Psoas muscle (tissue), 8 donors: ENCODE measurements around the gene MANBA. TPM values are rescaled to one million over a fixed set of nuclear protein-coding genes. Genes with fewer than 3 reads are reported as not detected.

ENCODE experiments used
- ATAC-seq, 4 donors: fragments of 200-7000 bp; cut with Tn5 transposase; one replicate each; pipeline ENCODE4 v1.9.1; 2020; ENCODE audit warnings: moderate library complexity in 3 of 4, mild to moderate bottlenecking in 2 of 4
- DNase-seq, 2 donors: peaks; one replicate each; pipeline ENCODE4 v3.0.0-alpha.2; 2020
- H3K27ac ChIP-seq: fragments of 200-600 bp; one replicate; pipeline ENCODE4 v1.8.0; 2022
- H3K27me3 ChIP-seq, 3 donors: fragments of 200-600 bp in 1 of 3; one replicate each; pipeline versions ENCODE4 v1.6.1 to v1.8.0; 2013 to 2022; ENCODE audit warnings: low read length in 2 of 3, mild to moderate bottlenecking in 2 of 3, moderate library complexity in 1 of 3; ENCODE audit not compliant: insufficient read depth in 3 of 3
- H3K36me3 ChIP-seq, 2 donors: fragments of 200-600 bp in 1 of 2; one replicate each; pipeline versions ENCODE4 v1.6.1 to v1.8.0; 2013 to 2022; ENCODE audit warnings: low read depth in 1 of 2, mild to moderate bottlenecking in 1 of 2, moderate library complexity in 1 of 2; ENCODE audit not compliant: insufficient read depth in 1 of 2
- H3K4me1 ChIP-seq: fragments of 200-600 bp; one replicate; pipeline ENCODE4 v1.8.0; 2022
- H3K4me3 ChIP-seq: fragments of 200-600 bp; one replicate; pipeline ENCODE4 v1.8.0; 2022; ENCODE audit warnings: mild to moderate bottlenecking
- H3K9me3 ChIP-seq: fragments of 200-600 bp; one replicate; pipeline ENCODE4 v1.8.0; 2022
- CTCF ChIP-seq: fragments of 200-600 bp; IDR thresholded peaks from one replicate; pipeline ENCODE4 v1.8.0; 2022; ENCODE audit warnings: antibody characterized with exemption
- WGBS, 3 donors: extraction: QIAGEN DNeasy Blood & Tissue Kit; methylation state at CpG; one replicate each; pipeline versions ENCODE4 v1.1.6 to v1.1.7; 2013; 5-methylcytosine and 5-hydroxymethylcytosine counted together
- intact Hi-C, 2 donors: fragments of 100-400 bp; cut with DNase I; formaldehyde crosslinking; loops; one replicate each; pipeline versions ENCODE4 v1.11.0 to v1.14.2; 2022
- polyA plus RNA-seq, 3 donors: library from polyadenylated mRNA; stranded (reverse); fragments of 200-250 nt; gene quantifications; one replicate each; pipeline ENCODE4 v1.2.3, GENCODE V29; 2013
- total RNA-seq, 4 donors: library from RNA; stranded (reverse); fragmentation: NEBNext Ultra II Directional in 2 of 4; extraction: Animal tissue kit (Norgen Biotek cat#: 25700) in 2 of 4; gene quantifications; one replicate each; pipeline versions ENCODE4 v1.2.1 to v1.2.4, GENCODE V29; 2021 to 2023
- donor health status: healthy with polysubstance abuse.
- donor health status: DM: no; HTN: no; CAD: no; lungs with moderate emphysema.
- donor health status: Bipolar disorder and iron deficiency.
- donor health status: healthy.
- donor health status: DM: yes; HTN: yes; CAD: no.
- donor health status: DM: no; HTN: no; CAD: no.
- donor health status: DM: no; HTN: no; CAD: no.
- donor health status: DM: yes; HTN: yes; CAD: no.

MANBA gene
- total and polyA plus RNA-seq, 7 donors, result 3.1 to 11.9 (median 4.8) TPM

- Histone ChIP-seq H3K9me3 (no peaks in the 10 kb centered on the region), H3K36me3 (peaks cover 0 to 7% of the 10 kb centered on the region in 2 donors), H3K4me1 (no peaks in the 10 kb centered on the region), H3K27me3 (no peaks in the 10 kb centered on the region), H3K27ac (no peak overlapping the region), H3K4me3 (no peak overlapping the region)
- WGBS, 3 donors, result 79 to 84% (median 83%) methylated on average over 5 of the region's 5 CpGs
- DNase-seq (no peak), ATAC-seq (no peak)
- intact Hi-C loops, result no loop called here
- TF ChIP-seq CTCF, result no peak
Measured at GRCh38 chr4:102683881-102684609, 76.7 kb downstream of the MANBA start.

- Histone ChIP-seq H3K9me3 (no peaks in the 10 kb centered on the region), H3K4me1 (no peaks in the 10 kb centered on the region), H3K4me3 (no peak overlapping the region), H3K27ac (no peak overlapping the region), H3K27me3 (no peaks in the 10 kb centered on the region), H3K36me3 (no peaks in the 10 kb centered on the region)
- TF ChIP-seq CTCF, result no peak
- no peak for DNase-seq
- 56 to 72% (median 57%) methylated on average over 4 of the region's 4 CpGs for WGBS, 3 donors
- no peak for ATAC-seq
- intact Hi-C loops, result no loop called here
Measured at GRCh38 chr4:102678695-102679335, 82.0 kb downstream of the MANBA start.

GRCh38 chr4:102678107-102678506 is 82.7 kb downstream of the MANBA start:
- Histone ChIP-seq H3K27me3 (no peaks in the 10 kb centered on the region), H3K4me1 (no peaks in the 10 kb centered on the region), H3K36me3 (no peaks in the 10 kb centered on the region), H3K4me3 (no peak overlapping the region), H3K27ac (no peak overlapping the region), H3K9me3 (no peaks in the 10 kb centered on the region)
- intact Hi-C loops, result no loop called here
- 90 to 97% (median 95%) methylated on average over 2 of the region's 2 CpGs for WGBS, 3 donors
- no peak for TF ChIP-seq CTCF
- no peak for ATAC-seq
- DNase-seq, result no peak

- DNase-seq, result no peak
- H3K27ac ChIP-seq, result no peak overlapping the region
- TF ChIP-seq CTCF, result no peak
- 77 to 90% (median 81%) methylated on average over 1 of the region's 1 CpG for WGBS, 3 donors
- intact Hi-C loops, result no loop called here
- no peaks in the 10 kb centered on the region for H3K27me3 ChIP-seq
- no peaks in the 10 kb centered on the region for H3K9me3 ChIP-seq
- no peak for ATAC-seq
- H3K36me3 ChIP-seq, result no peaks in the 10 kb centered on the region
- H3K4me3 ChIP-seq, result no peak overlapping the region
- no peaks in the 10 kb centered on the region for H3K4me1 ChIP-seq
Measured at GRCh38 chr4:102675141-102675540, 85.6 kb downstream of the MANBA start.
